ENCODE data around the gene IFRD1.
"Not testable (repeated sequence)": the region's sequence is repeated elsewhere in the genome, so short reads cannot be mapped to it uniquely, and the experiment has no call there.

IFRD1 gene

GRCh38 chr7:112444505-112444904 is 5.8 kb upstream of the IFRD1 start:
- no peak for DNase-seq (ENCODE audit: low read depth)

DNA sequence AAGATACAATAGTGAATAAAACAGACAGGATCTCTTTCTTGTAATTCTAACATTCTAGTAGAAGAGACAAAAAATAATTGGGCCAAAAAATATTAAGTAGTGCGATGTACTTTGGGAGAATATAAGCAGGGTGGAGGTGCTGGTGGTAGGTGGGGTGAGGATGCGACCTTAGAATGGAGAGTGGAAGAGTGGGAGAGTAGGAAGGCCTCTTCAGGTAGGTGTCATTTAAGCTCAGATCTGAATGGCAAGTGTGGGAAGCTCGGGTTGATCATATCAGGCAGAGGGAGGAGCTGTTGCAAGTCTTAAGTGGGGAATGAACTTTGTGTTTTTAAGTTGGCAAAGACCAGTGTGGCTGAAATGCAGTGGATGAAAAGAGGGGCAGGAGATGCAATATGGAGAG is 3.8 kb upstream of the IFRD1 start:
- no peak for DNase-seq (ENCODE audit: low read depth)

DNA sequence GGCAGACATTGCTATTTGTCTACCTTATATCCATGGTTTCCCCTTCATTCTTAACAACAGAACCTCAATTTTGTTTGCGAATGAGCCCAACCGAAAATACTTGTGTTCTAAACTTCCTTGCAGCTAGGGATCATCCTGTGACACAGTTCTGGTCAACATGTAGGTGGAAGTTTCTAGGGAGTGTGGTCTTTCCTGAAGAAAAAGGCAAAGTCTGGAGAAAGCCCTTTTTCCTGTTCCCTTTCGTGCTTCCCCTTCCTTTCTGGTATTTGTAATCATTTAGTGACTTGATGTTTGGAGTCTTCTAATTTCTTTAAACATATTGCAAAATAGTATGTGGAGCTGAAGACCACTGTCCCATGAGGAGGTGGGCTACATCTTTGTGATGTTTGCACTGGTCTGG is 2.9 kb upstream of the IFRD1 start:
- DNase-seq (ENCODE audit: low read depth) = no peak

- DNase-seq (ENCODE audit: low read depth) = no peak
Measured at GRCh38 chr7:112448381-112448780, 1.9 kb upstream of the IFRD1 start.

GRCh38 chr7:112448891-112449290 is 1.4 kb upstream of the IFRD1 start:
- DNase-seq (ENCODE audit: low read depth) = no peak

DNA sequence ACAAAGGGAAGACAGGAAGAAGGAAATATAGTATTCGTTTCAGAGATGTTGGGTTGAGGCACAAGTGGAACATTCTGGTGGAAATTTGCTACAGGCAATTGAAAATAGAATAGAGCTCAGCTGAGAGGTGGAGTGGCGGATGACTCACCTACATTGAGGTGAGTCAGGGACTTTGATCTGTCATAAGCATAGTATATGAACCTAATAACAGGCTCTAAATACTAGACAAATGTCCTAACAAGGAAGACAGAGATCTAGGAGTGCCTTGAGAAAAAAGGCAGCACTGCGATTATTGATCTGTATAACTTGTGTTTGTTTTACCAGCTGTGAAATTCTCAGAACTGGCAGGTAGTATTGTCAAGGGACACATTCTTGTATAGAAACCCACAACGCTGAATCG is 907 bp upstream of the IFRD1 start:
- DNase-seq (ENCODE audit: low read depth) = peak; percentile 33

DNA sequence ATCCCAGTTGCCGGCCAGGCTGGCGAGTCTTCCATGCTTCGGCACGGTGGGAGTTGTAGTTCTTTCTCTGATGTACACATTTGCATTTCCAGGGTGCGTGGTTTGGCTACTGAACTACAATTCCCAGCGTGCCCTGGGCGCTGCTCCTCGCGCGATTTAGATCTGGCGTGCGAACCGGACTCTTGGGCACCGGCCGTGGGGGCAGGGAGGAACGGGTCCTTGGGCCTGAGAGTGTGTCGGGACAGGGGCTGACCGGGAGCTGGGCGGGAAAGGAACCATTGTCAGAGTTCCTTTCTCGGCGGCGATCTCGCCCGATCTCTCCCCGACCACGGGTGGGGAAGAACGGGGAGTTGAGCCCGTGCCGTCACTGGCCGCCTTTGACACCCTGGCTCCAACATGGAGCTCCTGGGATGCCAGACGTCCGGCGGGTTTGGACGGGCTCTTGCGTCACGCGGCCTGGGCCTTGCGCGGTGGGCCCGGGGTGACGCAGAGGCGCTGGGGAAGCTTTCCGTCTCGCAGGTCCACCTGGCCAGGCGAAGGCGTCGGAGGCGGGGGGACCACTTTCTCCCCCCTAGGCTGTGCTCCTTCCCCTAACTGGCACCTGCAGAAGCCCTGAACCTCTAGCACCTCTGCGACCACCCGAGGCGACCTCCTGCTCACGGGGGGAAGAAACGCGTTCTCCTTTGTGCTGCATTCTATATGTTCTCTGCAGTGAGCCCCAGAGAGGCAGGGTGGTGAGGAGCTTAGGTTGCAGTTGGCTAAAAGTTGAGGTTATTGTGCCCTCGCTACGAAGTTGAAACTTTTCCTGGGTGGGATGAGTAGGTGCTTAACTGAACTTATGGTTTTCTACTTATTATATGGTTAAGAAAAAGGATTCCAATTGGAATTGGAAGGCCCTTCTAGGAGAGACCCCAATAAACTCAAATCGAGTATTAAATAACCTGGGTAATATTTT is 824 bp downstream of the IFRD1 start:
- DNase-seq (ENCODE audit: low read depth) = peak; percentile 75

- no peak for DNase-seq (ENCODE audit: low read depth)
Measured at GRCh38 chr7:112452102-112452888, 2.0 kb downstream of the IFRD1 start.

DNA sequence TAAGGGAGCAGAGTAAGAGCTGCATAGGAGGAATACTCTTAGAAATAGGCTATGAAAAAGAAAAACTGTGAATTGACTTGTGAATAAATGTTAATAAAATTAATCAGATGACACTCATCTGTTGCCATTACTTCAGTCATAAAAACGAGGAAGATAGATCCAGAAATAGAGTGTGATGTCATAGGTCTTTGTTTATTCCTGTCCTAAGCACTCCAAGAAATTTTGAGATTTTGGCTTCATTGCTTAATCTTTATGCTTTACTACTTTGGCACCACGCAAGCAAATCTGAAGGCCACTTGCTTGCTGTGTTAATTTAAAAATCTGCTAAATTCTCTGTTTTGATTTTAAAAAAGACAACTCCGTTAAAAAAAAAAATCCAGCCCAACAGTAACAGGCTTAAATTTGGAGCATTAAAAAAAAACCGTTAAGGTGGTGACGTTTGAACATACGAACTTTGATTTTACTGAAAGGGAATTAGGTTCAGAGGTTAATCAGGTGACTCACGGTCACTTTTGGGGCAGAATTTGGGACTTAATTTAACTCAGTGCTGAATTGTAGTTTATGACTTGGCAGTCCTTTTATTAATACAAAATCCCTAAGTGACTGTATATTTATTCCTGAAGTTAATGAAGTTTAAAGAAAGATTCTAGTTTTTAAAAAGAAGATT is 3.4 kb downstream of the IFRD1 start:
- DNase-seq (ENCODE audit: low read depth) = no peak

- DNase-seq (ENCODE audit: low read depth) = not testable (repeated sequence)
Measured at GRCh38 chr7:112454191-112454590, 3.9 kb downstream of the IFRD1 start.

- DNase-seq (ENCODE audit: low read depth) = no peak
Measured at GRCh38 chr7:112459645-112460044, 9.4 kb downstream of the IFRD1 start.

GRCh38 chr7:112462236-112462635 is 12.0 kb downstream of the IFRD1 start:
- no peak for DNase-seq (ENCODE audit: low read depth)

- DNase-seq (ENCODE audit: low read depth) = no peak
Measured at GRCh38 chr7:112467867-112468266, 17.6 kb downstream of the IFRD1 start.

GRCh38 chr7:112470194-112470593 is 19.9 kb downstream of the IFRD1 start:
- no peak for DNase-seq (ENCODE audit: low read depth)

DNA sequence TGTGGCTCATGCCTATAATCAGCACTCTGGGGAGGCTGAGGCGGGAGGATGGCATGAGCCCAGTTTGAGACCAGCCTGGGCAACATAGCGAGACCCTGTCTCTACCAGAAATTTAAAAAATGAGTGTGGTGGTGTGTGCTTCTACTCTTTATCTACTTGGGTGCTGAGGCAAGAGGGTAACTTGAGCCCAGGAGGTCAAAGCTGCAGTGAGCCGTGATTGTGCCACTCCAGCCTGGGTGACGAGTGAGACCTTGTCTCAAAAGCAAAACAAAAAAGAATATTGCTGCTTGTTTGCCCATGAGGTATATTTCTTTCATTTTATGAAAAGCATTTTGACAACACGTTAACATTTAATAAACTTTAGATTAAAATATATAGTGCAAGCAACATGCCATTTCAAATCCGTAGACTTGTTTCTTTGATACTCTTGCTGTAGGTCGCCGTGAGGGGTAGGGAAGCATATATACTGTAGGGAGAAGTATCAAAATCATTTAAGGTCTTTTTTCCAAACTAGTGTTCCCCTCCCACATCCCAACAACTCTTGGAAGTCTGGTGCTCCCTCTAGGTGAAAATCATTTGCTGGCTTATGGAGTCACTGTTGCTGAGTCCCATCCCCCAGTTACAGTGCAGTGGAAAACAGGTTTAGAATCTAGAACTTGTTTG is 26.3 kb downstream of the IFRD1 start:
- DNase-seq (ENCODE audit: low read depth) = no peak

GRCh38 chr7:112481121-112481736 is 31.0 kb downstream of the IFRD1 start:
- no peak for DNase-seq (ENCODE audit: low read depth)

DNA sequence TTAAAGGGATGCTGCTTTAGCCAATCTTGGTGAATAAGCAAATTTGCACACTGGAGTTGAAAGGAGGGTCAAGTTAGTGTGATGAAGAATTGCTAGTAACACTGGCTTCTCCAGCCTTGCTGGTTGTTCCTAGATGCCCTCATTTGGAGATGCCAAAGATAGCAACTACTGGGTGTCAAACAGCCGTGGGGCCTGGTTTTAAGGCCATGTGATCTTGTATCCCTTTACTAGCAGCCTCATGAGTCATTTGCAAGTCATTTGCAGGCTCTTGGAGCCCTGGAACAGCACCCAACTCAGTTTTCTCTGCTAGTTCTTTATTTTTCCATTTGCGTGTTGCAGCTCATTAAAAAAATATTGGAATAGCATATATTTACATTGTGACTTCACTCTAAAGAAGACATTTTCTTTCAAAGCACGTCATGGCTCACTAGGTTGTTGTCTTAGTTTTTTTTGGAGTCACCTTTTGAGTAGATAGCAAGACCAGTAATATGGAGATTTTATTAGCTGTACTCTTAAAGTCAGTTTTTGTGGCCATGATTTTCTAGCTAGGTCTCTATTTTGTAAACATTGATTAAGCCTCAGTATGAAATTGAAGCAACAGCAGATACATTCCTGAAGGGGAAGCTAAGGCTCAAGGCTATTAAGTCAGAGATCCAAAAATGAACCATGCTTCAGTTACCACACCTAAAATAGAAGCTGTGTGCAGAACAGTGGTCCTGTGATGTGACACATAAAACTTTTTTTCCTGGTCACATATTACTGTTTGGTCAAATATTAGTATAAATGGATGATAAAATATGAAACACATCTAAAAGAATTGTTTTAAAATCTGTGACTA is 31.8 kb downstream of the IFRD1 start:
- DNase-seq (ENCODE audit: low read depth) = no peak

DNA sequence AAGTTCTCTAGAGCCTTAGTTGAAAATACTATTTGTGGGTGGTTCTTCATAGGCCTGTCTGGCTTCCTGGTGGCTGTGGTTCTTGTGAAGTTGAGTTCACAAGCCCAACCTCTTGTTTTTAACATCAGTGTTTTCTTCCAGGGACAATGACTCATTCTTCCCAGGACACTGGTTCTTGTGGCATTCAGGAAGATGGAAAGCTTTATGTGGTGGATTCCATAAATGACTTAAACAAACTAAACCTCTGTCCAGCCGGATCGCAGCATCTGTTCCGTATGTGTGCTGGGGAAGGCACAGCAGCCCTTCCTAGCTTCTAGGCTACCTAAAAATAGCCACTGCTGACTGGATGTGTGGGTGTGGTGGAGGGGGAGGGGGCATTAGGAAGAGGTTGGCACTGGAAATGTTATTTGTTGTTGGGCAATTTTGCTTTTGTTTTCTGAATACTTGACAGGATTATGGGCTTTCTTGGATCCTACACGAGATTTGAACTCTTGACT is 34.5 kb downstream of the IFRD1 start:
- no peak for DNase-seq (ENCODE audit: low read depth)

GRCh38 chr7:112485766-112486165 is 35.5 kb downstream of the IFRD1 start:
- DNase-seq (ENCODE audit: low read depth) = no peak

GRCh38 chr7:112487457-112488263 is 37.4 kb downstream of the IFRD1 start:
- no peak for DNase-seq (ENCODE audit: low read depth)

All from T-helper 22 cell (primary cell).